ENCODE results near the gene PUM1. TPM values are rescaled to one million over a fixed set of nuclear protein-coding genes. Genes with fewer than 3 reads are reported as not detected.

PUM1 gene
- total RNA-seq, 1 experiment from 2014 or later, result 110 TPM

- no peak for DNase-seq (ENCODE audit: unreplicated experiment)
- POLR2A ChIA-PET, result interaction anchor here (0.9 to 1.1 kb wide), 2 partner anchors 14 to 118 kb away, joined by 3 read pairs; no protein-coding TSS in a partner anchor
- Mint-ChIP-seq H3K4me1 (ENCODE audit: insufficient read depth, unreplicated experiment) (peaks cover 15% of the 10 kb centered on the region), H3K4me3 (ENCODE audit: unreplicated experiment) (no peak overlapping the region), H3K27me3 (ENCODE audit: insufficient read depth, unreplicated experiment) (no peaks in the 10 kb centered on the region), H3K9me3 (ENCODE audit: unreplicated experiment) (no peaks in the 10 kb centered on the region), H3K36me3 (ENCODE audit: insufficient read depth, unreplicated experiment) (peaks cover 8% of the 10 kb centered on the region), H3K27ac (ENCODE audit: low read depth, unreplicated experiment) (peak overlapping the region; percentile 35)
- intact Hi-C loops (cut with micrococcal nuclease), result no loop called here
- no peak for TF ChIP-seq CTCF (IDR thresholded peaks at IDR 0.05; ENCODE audit: unreplicated experiment)
- CTCF ChIA-PET, result interaction anchor here (0.6 to 14.3 kb wide), 5 partner anchors 88 to 127 kb away, joined by 3 to 494 read pairs (median 5); no protein-coding TSS in a partner anchor
- BruUV-seq (replicated peaks), result no TSS peak
Observed at GRCh38 chr1:30905916-30906620, 159.4 kb downstream of the PUM1 start.

- no peaks in the 10 kb centered on the region for H3K9me3 Mint-ChIP-seq (ENCODE audit: unreplicated experiment)
- intact Hi-C loops (cut with micrococcal nuclease), result no loop called here
- no peak for DNase-seq (ENCODE audit: unreplicated experiment)
- H3K27ac Mint-ChIP-seq (ENCODE audit: low read depth, unreplicated experiment), result no peak overlapping the region
- peaks cover 15% of the 10 kb centered on the region for H3K4me1 Mint-ChIP-seq (ENCODE audit: insufficient read depth, unreplicated experiment)
- peaks cover 8% of the 10 kb centered on the region for H3K36me3 Mint-ChIP-seq (ENCODE audit: insufficient read depth, unreplicated experiment)
- BruUV-seq (replicated peaks), result no TSS peak
- no peak overlapping the region for H3K4me3 Mint-ChIP-seq (ENCODE audit: unreplicated experiment)
- ChIA-PET CTCF (interaction anchor here (1.2 to 14.3 kb wide), 2 partner anchors 102 to 122 kb away, joined by 3 to 494 read pairs; no protein-coding TSS in a partner anchor), POLR2A (interaction anchor here (1.1 to 1.2 kb wide), 2 partner anchors 21 to 117 kb away, joined by 3 read pairs; no protein-coding TSS in a partner anchor)
- H3K27me3 Mint-ChIP-seq (ENCODE audit: insufficient read depth, unreplicated experiment), result no peaks in the 10 kb centered on the region
- TF ChIP-seq CTCF (IDR thresholded peaks at IDR 0.05; ENCODE audit: unreplicated experiment), result no peak
Observed at GRCh38 chr1:30905403-30905802, 160.1 kb downstream of the PUM1 start.

- no peak for TF ChIP-seq CTCF (IDR thresholded peaks at IDR 0.05; ENCODE audit: unreplicated experiment)
- H3K27me3 Mint-ChIP-seq (ENCODE audit: insufficient read depth, unreplicated experiment), result no peaks in the 10 kb centered on the region
- no peaks in the 10 kb centered on the region for H3K9me3 Mint-ChIP-seq (ENCODE audit: unreplicated experiment)
- intact Hi-C loops (cut with micrococcal nuclease), result no loop called here
- peaks cover 15% of the 10 kb centered on the region for H3K4me1 Mint-ChIP-seq (ENCODE audit: insufficient read depth, unreplicated experiment)
- peak overlapping the region; percentile 35 for H3K27ac Mint-ChIP-seq (ENCODE audit: low read depth, unreplicated experiment)
- H3K4me3 Mint-ChIP-seq (ENCODE audit: unreplicated experiment), result no peak overlapping the region
- H3K36me3 Mint-ChIP-seq (ENCODE audit: insufficient read depth, unreplicated experiment), result peaks cover 8% of the 10 kb centered on the region
- CTCF ChIA-PET, result interaction anchor here (0.6 to 14.3 kb wide), 5 partner anchors 69 to 125 kb away, joined by 3 to 494 read pairs (median 3); no protein-coding TSS in a partner anchor
- POLR2A ChIA-PET, result interaction anchor here (1.1 to 1.2 kb wide), 2 partner anchors 22 to 117 kb away, joined by 3 read pairs; no protein-coding TSS in a partner anchor
- DNase-seq (ENCODE audit: unreplicated experiment), result no peak
- BruUV-seq (replicated peaks), result no TSS peak
Observed at GRCh38 chr1:30904962-30905335, 160.6 kb downstream of the PUM1 start.

- no peak overlapping the region for H3K4me3 Mint-ChIP-seq (ENCODE audit: unreplicated experiment)
- DNase-seq (ENCODE audit: unreplicated experiment), result no peak
- peaks cover 15% of the 10 kb centered on the region for H3K4me1 Mint-ChIP-seq (ENCODE audit: insufficient read depth, unreplicated experiment)
- ChIA-PET POLR2A (interaction anchor here (1.1 to 1.2 kb wide), 2 partner anchors 22 to 116 kb away, joined by 3 read pairs; no protein-coding TSS in a partner anchor), CTCF (interaction anchor here (0.6 to 14.3 kb wide), 4 partner anchors 70 to 124 kb away, joined by 3 to 494 read pairs (median 3); no protein-coding TSS in a partner anchor)
- no peaks in the 10 kb centered on the region for H3K27me3 Mint-ChIP-seq (ENCODE audit: insufficient read depth, unreplicated experiment)
- no TSS peak for BruUV-seq (replicated peaks)
- peaks cover 3% of the 10 kb centered on the region for H3K36me3 Mint-ChIP-seq (ENCODE audit: insufficient read depth, unreplicated experiment)
- no peak for TF ChIP-seq CTCF (IDR thresholded peaks at IDR 0.05; ENCODE audit: unreplicated experiment)
- intact Hi-C loops (cut with micrococcal nuclease), result no loop called here
- peak overlapping the region; percentile 35 for H3K27ac Mint-ChIP-seq (ENCODE audit: low read depth, unreplicated experiment)
- H3K9me3 Mint-ChIP-seq (ENCODE audit: unreplicated experiment), result no peaks in the 10 kb centered on the region
Observed at GRCh38 chr1:30904191-30904961, 161.1 kb downstream of the PUM1 start.

All from MCF 10A (cell line).